ENCODE measurements around the gene MAN2A1.

MAN2A1 gene

GRCh38 chr5:109682383-109682782, 7.3 kb upstream of the MAN2A1 start:
- no peak for DNase-seq

GRCh38 chr5:109685916-109686315, 3.8 kb upstream of the MAN2A1 start:
- DNase-seq, result no peak

- DNase-seq, result peak; percentile 59
Measured at GRCh38 chr5:109688630-109688969, 1.1 kb upstream of the MAN2A1 start.

GRCh38 chr5:109688970-109689739, 572 bp upstream of the MAN2A1 start:
- peak; percentile 90 for DNase-seq

- peak; percentile 48 for DNase-seq
Measured at GRCh38 chr5:109690242-109690974, 681 bp downstream of the MAN2A1 start.

- DNase-seq, result peak; percentile 63
Measured at GRCh38 chr5:109690975-109691574, 1.3 kb downstream of the MAN2A1 start.

- peak; percentile 47 for DNase-seq
Measured at GRCh38 chr5:109691996-109692395, 2.3 kb downstream of the MAN2A1 start.

GRCh38 chr5:109692852-109693251, 3.1 kb downstream of the MAN2A1 start:
- DNase-seq, result no peak

GRCh38 chr5:109693535-109694400, 4.0 kb downstream of the MAN2A1 start:
- no peak for DNase-seq

GRCh38 chr5:109694451-109694891, 4.7 kb downstream of the MAN2A1 start:
- no peak for DNase-seq

GRCh38 chr5:109695005-109695926, 5.5 kb downstream of the MAN2A1 start:
- peak; percentile 55 for DNase-seq

GRCh38 chr5:109697339-109697738, 7.6 kb downstream of the MAN2A1 start:
- DNase-seq, result no peak

- DNase-seq, result no peak
Measured at GRCh38 chr5:109700516-109701153, 10.9 kb downstream of the MAN2A1 start.

- no peak for DNase-seq
Measured at GRCh38 chr5:109701252-109701651, 11.5 kb downstream of the MAN2A1 start.

GRCh38 chr5:109701792-109702191, 12.1 kb downstream of the MAN2A1 start:
- DNase-seq, result no peak

GRCh38 chr5:109703166-109703565, 13.4 kb downstream of the MAN2A1 start:
- DNase-seq, result no peak

- no peak for DNase-seq
Measured at GRCh38 chr5:109703829-109704228, 14.1 kb downstream of the MAN2A1 start.

GRCh38 chr5:109704282-109704952, 14.7 kb downstream of the MAN2A1 start:
- DNase-seq, result no peak

GRCh38 chr5:109705596-109705995, 15.9 kb downstream of the MAN2A1 start:
- DNase-seq, result no peak

- DNase-seq, result no peak
Measured at GRCh38 chr5:109706095-109706494, 16.4 kb downstream of the MAN2A1 start.

GRCh38 chr5:109707531-109707930, 17.8 kb downstream of the MAN2A1 start:
- DNase-seq, result no peak
